ENCODE data around the gene HAUS7. TPM values are rescaled to one million over a fixed set of nuclear protein-coding genes. Genes with fewer than 3 reads are reported as not detected.

The HAUS7 gene
- total and polyA plus RNA-seq, 2 experiments from 2014 or later = 59.8 to 77.9 TPM

DNA sequence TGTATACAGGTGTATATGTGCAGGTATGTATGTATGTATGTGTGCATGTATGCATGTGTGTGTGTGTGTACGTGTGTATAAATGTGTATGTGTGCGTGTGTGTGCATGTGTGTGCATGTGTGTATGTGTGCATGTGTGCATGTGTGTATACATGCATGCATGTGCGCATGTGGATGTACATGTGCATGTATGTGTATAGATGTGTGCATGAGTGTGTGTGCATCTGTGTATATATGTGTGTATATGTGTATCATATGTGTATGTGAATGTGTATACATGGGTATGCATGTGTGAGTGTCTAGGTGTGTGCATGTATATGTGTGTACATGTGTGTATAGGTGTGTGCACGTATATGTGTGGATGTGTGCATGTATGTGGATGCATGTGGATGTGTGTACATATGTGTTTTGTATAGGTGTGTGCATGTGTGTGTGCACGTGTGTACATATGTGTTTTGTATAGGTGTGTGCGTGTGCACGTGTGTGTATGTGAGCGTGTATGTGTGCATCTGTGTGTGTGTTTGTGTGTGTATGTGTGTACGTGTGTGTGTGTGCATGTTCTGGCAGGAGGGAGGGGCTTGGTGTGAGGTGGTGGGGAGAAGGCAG, 30.4 kb upstream of the HAUS7 start:
- H3K9me3 Mint-ChIP-seq = no peaks in the 10 kb centered on the region
- Histone ChIP-seq H3K79me2 (replicated peaks; ENCODE audit: insufficient read depth) (no peaks in the 10 kb centered on the region), H3K4me1 (ENCODE audit: insufficient read depth) (no peaks in the 10 kb centered on the region), H4K20me1 (replicated peaks; ENCODE audit: insufficient read depth) (no peaks in the 10 kb centered on the region), H3K4me2 (no peak overlapping the region), H2AFZ (no peak overlapping the region), H3K27me3 (ENCODE audit: insufficient read depth) (no peaks in the 10 kb centered on the region), H3F3A (replicated peaks; ENCODE audit: low read depth) (no peaks in the 10 kb centered on the region), H3K36me3 (ENCODE audit: insufficient read depth) (no peaks in the 10 kb centered on the region), H3K27ac (ENCODE audit: low read depth) (no peak overlapping the region), H3K4me3 (no peak overlapping the region), H3K9me2 (ENCODE audit: insufficient read depth) (no peaks in the 10 kb centered on the region)
- H3K27ac Mint-ChIP-seq = no peak overlapping the region
- no peak for DNase-seq (ENCODE audit: low spot score)
- no peaks in the 10 kb centered on the region for H3K4me1 Mint-ChIP-seq
- no peak for ATAC-seq
- H3K27me3 Mint-ChIP-seq (ENCODE audit: insufficient read depth, low read depth, poor library complexity) = peaks cover 4% of the 10 kb centered on the region
- no peaks in the 10 kb centered on the region for H3K36me3 Mint-ChIP-seq (ENCODE audit: low read depth)
- TF ChIP-seq EZH2 (IDR thresholded peaks at IDR 0.05; ENCODE audit: low read depth, unreplicated experiment) = no peak
- TF ChIP-seq, protein P1, sequence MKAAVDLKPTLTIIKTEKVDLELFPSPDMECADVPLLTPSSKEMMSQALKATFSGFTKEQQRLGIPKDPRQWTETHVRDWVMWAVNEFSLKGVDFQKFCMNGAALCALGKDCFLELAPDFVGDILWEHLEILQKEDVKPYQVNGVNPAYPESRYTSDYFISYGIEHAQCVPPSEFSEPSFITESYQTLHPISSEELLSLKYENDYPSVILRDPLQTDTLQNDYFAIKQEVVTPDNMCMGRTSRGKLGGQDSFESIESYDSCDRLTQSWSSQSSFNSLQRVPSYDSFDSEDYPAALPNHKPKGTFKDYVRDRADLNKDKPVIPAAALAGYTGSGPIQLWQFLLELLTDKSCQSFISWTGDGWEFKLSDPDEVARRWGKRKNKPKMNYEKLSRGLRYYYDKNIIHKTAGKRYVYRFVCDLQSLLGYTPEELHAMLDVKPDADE (IDR thresholded peaks at IDR 0.05) = no peak
- TF ChIP-seq CREB1 (CRISPR knock-in tag; IDR thresholded peaks at IDR 0.05; ENCODE audit: low read depth) = no peak
- TF ChIP-seq EZH2phosphoT487 (IDR thresholded peaks at IDR 0.05; ENCODE audit: unreplicated experiment) = no peak
- TF ChIP-seq, protein P2, sequence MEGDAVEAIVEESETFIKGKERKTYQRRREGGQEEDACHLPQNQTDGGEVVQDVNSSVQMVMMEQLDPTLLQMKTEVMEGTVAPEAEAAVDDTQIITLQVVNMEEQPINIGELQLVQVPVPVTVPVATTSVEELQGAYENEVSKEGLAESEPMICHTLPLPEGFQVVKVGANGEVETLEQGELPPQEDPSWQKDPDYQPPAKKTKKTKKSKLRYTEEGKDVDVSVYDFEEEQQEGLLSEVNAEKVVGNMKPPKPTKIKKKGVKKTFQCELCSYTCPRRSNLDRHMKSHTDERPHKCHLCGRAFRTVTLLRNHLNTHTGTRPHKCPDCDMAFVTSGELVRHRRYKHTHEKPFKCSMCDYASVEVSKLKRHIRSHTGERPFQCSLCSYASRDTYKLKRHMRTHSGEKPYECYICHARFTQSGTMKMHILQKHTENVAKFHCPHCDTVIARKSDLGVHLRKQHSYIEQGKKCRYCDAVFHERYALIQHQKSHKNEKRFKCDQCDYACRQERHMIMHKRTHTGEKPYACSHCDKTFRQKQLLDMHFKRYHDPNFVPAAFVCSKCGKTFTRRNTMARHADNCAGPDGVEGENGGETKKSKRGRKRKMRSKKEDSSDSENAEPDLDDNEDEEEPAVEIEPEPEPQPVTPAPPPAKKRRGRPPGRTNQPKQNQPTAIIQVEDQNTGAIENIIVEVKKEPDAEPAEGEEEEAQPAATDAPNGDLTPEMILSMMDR (conservative IDR thresholded peaks at IDR 0.05; ENCODE audit: low read depth in 2 of 2) = no peak
- TF ChIP-seq POLR2AphosphoS5 (IDR thresholded peaks at IDR 0.05; ENCODE audit: low read depth) = no peak
- TF ChIP-seq, protein P3, sequence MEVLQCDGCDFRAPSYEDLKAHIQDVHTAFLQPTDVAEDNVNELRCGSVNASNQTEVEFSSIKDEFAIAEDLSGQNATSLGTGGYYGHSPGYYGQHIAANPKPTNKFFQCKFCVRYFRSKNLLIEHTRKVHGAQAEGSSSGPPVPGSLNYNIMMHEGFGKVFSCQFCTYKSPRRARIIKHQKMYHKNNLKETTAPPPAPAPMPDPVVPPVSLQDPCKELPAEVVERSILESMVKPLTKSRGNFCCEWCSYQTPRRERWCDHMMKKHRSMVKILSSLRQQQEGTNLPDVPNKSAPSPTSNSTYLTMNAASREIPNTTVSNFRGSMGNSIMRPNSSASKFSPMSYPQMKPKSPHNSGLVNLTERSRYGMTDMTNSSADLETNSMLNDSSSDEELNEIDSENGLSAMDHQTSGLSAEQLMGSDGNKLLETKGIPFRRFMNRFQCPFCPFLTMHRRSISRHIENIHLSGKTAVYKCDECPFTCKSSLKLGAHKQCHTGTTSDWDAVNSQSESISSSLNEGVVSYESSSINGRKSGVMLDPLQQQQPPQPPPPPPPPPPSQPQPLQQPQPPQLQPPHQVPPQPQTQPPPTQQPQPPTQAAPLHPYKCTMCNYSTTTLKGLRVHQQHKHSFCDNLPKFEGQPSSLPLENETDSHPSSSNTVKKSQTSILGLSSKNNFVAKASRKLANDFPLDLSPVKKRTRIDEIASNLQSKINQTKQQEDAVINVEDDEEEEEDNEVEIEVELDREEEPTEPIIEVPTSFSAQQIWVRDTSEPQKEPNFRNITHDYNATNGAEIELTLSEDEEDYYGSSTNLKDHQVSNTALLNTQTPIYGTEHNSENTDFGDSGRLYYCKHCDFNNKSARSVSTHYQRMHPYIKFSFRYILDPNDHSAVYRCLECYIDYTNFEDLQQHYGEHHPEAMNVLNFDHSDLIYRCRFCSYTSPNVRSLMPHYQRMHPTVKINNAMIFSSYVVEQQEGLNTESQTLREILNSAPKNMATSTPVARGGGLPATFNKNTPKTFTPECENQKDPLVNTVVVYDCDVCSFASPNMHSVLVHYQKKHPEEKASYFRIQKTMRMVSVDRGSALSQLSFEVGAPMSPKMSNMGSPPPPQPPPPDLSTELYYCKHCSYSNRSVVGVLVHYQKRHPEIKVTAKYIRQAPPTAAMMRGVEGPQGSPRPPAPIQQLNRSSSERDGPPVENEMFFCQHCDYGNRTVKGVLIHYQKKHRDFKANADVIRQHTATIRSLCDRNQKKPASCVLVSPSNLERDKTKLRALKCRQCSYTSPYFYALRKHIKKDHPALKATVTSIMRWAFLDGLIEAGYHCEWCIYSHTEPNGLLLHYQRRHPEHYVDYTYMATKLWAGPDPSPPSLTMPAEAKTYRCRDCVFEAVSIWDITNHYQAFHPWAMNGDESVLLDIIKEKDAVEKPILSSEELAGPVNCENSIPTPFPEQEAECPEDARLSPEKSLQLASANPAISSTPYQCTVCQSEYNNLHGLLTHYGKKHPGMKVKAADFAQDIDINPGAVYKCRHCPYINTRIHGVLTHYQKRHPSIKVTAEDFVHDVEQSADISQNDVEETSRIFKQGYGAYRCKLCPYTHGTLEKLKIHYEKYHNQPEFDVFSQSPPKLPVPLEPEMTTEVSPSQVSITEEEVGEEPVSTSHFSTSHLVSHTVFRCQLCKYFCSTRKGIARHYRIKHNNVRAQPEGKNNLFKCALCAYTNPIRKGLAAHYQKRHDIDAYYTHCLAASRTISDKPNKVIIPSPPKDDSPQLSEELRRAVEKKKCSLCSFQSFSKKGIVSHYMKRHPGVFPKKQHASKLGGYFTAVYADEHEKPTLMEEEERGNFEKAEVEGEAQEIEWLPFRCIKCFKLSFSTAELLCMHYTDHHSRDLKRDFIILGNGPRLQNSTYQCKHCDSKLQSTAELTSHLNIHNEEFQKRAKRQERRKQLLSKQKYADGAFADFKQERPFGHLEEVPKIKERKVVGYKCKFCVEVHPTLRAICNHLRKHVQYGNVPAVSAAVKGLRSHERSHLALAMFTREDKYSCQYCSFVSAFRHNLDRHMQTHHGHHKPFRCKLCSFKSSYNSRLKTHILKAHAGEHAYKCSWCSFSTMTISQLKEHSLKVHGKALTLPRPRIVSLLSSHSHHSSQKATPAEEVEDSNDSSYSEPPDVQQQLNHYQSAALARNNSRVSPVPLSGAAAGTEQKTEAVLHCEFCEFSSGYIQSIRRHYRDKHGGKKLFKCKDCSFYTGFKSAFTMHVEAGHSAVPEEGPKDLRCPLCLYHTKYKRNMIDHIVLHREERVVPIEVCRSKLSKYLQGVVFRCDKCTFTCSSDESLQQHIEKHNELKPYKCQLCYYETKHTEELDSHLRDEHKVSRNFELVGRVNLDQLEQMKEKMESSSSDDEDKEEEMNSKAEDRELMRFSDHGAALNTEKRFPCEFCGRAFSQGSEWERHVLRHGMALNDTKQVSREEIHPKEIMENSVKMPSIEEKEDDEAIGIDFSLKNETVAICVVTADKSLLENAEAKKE (CRISPR knock-in tag; IDR thresholded peaks at IDR 0.05) = no peak
- TF ChIP-seq STAT1 (IDR thresholded peaks at IDR 0.05; ENCODE audit: unreplicated experiment) = no peak
- no peak for TF ChIP-seq ZNF331 (CRISPR knock-in tag; IDR thresholded peaks at IDR 0.05; ENCODE audit: low read depth)
- no peak for TF ChIP-seq JUNB (IDR thresholded peaks at IDR 0.05; ENCODE audit: unreplicated experiment)
- TF ChIP-seq NANOG (IDR thresholded peaks at IDR 0.05; ENCODE audit: borderline replicate concordance) = no peak
- TF ChIP-seq, protein P4, sequence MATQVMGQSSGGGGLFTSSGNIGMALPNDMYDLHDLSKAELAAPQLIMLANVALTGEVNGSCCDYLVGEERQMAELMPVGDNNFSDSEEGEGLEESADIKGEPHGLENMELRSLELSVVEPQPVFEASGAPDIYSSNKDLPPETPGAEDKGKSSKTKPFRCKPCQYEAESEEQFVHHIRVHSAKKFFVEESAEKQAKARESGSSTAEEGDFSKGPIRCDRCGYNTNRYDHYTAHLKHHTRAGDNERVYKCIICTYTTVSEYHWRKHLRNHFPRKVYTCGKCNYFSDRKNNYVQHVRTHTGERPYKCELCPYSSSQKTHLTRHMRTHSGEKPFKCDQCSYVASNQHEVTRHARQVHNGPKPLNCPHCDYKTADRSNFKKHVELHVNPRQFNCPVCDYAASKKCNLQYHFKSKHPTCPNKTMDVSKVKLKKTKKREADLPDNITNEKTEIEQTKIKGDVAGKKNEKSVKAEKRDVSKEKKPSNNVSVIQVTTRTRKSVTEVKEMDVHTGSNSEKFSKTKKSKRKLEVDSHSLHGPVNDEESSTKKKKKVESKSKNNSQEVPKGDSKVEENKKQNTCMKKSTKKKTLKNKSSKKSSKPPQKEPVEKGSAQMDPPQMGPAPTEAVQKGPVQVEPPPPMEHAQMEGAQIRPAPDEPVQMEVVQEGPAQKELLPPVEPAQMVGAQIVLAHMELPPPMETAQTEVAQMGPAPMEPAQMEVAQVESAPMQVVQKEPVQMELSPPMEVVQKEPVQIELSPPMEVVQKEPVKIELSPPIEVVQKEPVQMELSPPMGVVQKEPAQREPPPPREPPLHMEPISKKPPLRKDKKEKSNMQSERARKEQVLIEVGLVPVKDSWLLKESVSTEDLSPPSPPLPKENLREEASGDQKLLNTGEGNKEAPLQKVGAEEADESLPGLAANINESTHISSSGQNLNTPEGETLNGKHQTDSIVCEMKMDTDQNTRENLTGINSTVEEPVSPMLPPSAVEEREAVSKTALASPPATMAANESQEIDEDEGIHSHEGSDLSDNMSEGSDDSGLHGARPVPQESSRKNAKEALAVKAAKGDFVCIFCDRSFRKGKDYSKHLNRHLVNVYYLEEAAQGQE (IDR thresholded peaks at IDR 0.05; ENCODE audit: unreplicated experiment) = no peak
- no peak for TF ChIP-seq ZNF114 (CRISPR knock-in tag; IDR thresholded peaks at IDR 0.05)
- no peak overlapping the region for H3K4me3 Mint-ChIP-seq

Data from GM23338 (cell line).